OCI-LY7 (cell line): ENCODE results near the gene TAF1C. TPM values are rescaled to one million over a fixed set of nuclear protein-coding genes. Genes with fewer than 3 reads are reported as not detected.

Experiments used
- BruUV-seq: library from RNA; stranded (reverse); fragments of 400-500 nt; replicated peaks from 2 replicates; lab custom pipeline; 2021; lab: Mats Ljungman, UMichigan
- CTCF ChIA-PET: fragments of 300-600 bp; sonication (Branson Sonifier 250); formaldehyde crosslinking; loops from one replicate; lab custom pipeline; 2022; ENCODE audit warnings: antibody characterized with exemption; ENCODE audit not compliant: unreplicated experiment; lab: Charles Lee
- POLR2A ChIA-PET: fragments of 300-600 bp; sonication (Branson Sonifier 250); formaldehyde crosslinking; loops from one replicate; lab custom pipeline; 2022; ENCODE audit warnings: antibody characterized with exemption; lab: Charles Lee
- DNase-seq: peaks from one replicate; pipeline ENCODE4 v3.0.0-alpha.2; 2015; ENCODE audit warnings: low spot score
- H2AFZ ChIP-seq: fragments of 200-600 bp; sonication (generic), shearing (Covaris generic); 2 replicates; pipeline ENCODE4 v1.6.1; 2014; ENCODE audit warnings: mild to moderate bottlenecking, antibody characterized with exemption, low read length, moderate library complexity
- H3K27ac ChIP-seq: fragments of 200-600 bp; sonication (generic); 2 replicates; pipeline ENCODE4 v1.5.1; 2014; ENCODE audit warnings: mixed run types, low read depth, mild to moderate bottlenecking, moderate library complexity, low read length, inconsistent platforms; ENCODE audit not compliant: poor library complexity, severe bottlenecking
- H3K36me3 ChIP-seq: fragments of 200-600 bp; sonication (generic); 2 replicates; pipeline ENCODE4 v1.6.1; 2014; ENCODE audit warnings: mild to moderate bottlenecking, antibody characterized with exemption, low read length, moderate library complexity, mixed read lengths; ENCODE audit not compliant: insufficient read depth
- H3K4me1 ChIP-seq: fragments of 200-600 bp; sonication (generic); 2 replicates; pipeline ENCODE4 v1.5.1; 2014; ENCODE audit warnings: mild to moderate bottlenecking, low read length; ENCODE audit not compliant: insufficient read depth, poor library complexity, severe bottlenecking
- H3K4me2 ChIP-seq: fragments of 200-600 bp; sonication (generic); 2 replicates; pipeline ENCODE4 v1.6.1; 2014; ENCODE audit warnings: mild to moderate bottlenecking, low read length
- H3K4me3 ChIP-seq: fragments of 200-600 bp; sonication (generic); 2 replicates; pipeline ENCODE4 v1.5.1; 2014; ENCODE audit warnings: mild to moderate bottlenecking, low read depth, low read length; ENCODE audit not compliant: poor library complexity, severe bottlenecking
- H3K79me2 ChIP-seq: fragments of 200-600 bp; sonication (generic); 2 replicates; pipeline ENCODE4 v1.6.1; 2016; ENCODE audit warnings: low read depth, mild to moderate bottlenecking, low read length, moderate library complexity, mixed read lengths; ENCODE audit not compliant: insufficient read depth
- H3K9me2 ChIP-seq: fragments of 200-600 bp; sonication (generic); 2 replicates; pipeline ENCODE4 v1.6.1; 2016; ENCODE audit warnings: mild to moderate bottlenecking, low read length, mixed read lengths; ENCODE audit not compliant: insufficient read depth
- H3K9me3 ChIP-seq: fragments of 200-600 bp; sonication (generic); 2 replicates; pipeline ENCODE4 v1.6.1; 2014; ENCODE audit warnings: mild to moderate bottlenecking, mixed run types, low read length, mixed read lengths
- H4K20me1 ChIP-seq: fragments of 200-600 bp; sonication (generic); 2 replicates; pipeline ENCODE4 v1.6.1; 2014; ENCODE audit warnings: mild to moderate bottlenecking, antibody characterized with exemption, low read length, moderate library complexity, mixed read lengths; ENCODE audit not compliant: insufficient read depth
- EZH2phosphoT487 ChIP-seq: fragments of 200-600 bp; sonication (generic); IDR thresholded peaks from 2 replicates; pipeline ENCODE4 v1.6.1; 2018; ENCODE audit warnings: low read depth, borderline replicate concordance, mild to moderate bottlenecking, mixed run types, antibody characterized with exemption, low read length, moderate library complexity, mixed read lengths
- intact Hi-C: fragments of 100-400 bp; cut with micrococcal nuclease; formaldehyde crosslinking; loops from one replicate; pipeline ENCODE4 v1.10.0; 2022; ENCODE audit not compliant: unreplicated experiment
- total RNA-seq, 2 experiments: library from RNA; depleted of rRNA in 1 of 2; stranded (reverse); fragments of >200 nt in 1 of 2; shearing (Covaris generic) in 1 of 2; gene quantifications; 2 replicates each; pipeline ENCODE4 v1.2.3, GENCODE V29; 2014 to 2022
- TF ChIP-seq, protein P1 (sequence below): fragments of 200-600 bp; sonication (generic); conservative IDR thresholded peaks from 2 replicates; pipeline ENCODE4 v1.5.1; 2014; ENCODE audit warnings: mild to moderate bottlenecking, antibody characterized with exemption, low read length, moderate library complexity, mixed read lengths

The TAF1C gene
- total RNA-seq, 2 experiments from 2014 or later: 64.6 to 66.1 TPM

DNA sequence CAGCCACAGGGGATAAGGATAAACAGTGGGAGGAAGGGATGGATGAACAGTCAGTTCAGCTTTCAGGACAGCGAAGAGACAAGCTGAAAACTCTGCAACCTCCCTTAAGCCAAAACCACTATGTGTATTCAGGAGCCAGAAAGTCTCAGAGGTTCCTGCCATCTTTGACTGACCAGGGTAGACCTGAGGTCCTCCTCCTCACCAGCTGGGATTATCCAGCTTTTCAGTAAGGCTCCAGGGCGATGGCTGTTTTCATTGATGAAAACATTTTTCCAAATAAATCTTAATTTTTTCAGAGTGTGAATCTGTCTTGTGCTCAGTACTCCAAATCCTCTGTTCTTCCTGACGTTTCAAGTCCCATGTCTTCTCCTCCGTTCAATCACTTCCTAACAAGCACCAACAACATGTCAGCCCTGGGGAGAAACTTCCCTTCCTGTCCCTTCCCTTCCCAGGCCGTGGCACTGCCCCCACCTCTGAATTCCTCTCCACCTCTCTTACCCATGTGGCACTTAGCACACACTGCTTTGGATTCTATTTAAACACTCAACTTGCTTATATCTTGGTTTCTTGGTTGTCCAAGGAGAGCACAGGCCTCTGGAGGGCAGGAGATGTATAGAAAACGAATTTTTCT, 47.1 kb downstream of the TAF1C start:
- Histone ChIP-seq H3K4me1 (peaks cover 17% of the 10 kb centered on the region), H3K4me2 (no peak overlapping the region), H3K27ac (no peak overlapping the region), H3K9me2 (no peaks in the 10 kb centered on the region), H3K79me2 (peaks cover 20% of the 10 kb centered on the region), H4K20me1 (0 out of 2 replicates have a peak, but pooled peaks cover 9% of the 10 kb centered on the region), H3K4me3 (no peak overlapping the region), H3K9me3 (no peaks in the 10 kb centered on the region), H3K36me3 (peaks cover 4% of the 10 kb centered on the region; the same call in 1 of the 2 replicates), H2AFZ (no peak overlapping the region)
- intact Hi-C loops: no loop called here
- POLR2A ChIA-PET: interaction anchor here (0.6 to 2.0 kb wide), 2 partner anchors 23 to 26 kb away, joined by 5 to 6 read pairs; partner anchors contain the start of gene MBTPS1
- no TSS peak for BruUV-seq
- DNase-seq: no peak
- CTCF ChIA-PET: no interaction called here
- TF ChIP-seq, protein P1, sequence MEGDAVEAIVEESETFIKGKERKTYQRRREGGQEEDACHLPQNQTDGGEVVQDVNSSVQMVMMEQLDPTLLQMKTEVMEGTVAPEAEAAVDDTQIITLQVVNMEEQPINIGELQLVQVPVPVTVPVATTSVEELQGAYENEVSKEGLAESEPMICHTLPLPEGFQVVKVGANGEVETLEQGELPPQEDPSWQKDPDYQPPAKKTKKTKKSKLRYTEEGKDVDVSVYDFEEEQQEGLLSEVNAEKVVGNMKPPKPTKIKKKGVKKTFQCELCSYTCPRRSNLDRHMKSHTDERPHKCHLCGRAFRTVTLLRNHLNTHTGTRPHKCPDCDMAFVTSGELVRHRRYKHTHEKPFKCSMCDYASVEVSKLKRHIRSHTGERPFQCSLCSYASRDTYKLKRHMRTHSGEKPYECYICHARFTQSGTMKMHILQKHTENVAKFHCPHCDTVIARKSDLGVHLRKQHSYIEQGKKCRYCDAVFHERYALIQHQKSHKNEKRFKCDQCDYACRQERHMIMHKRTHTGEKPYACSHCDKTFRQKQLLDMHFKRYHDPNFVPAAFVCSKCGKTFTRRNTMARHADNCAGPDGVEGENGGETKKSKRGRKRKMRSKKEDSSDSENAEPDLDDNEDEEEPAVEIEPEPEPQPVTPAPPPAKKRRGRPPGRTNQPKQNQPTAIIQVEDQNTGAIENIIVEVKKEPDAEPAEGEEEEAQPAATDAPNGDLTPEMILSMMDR: no peak
- no peak for TF ChIP-seq EZH2phosphoT487

DNA sequence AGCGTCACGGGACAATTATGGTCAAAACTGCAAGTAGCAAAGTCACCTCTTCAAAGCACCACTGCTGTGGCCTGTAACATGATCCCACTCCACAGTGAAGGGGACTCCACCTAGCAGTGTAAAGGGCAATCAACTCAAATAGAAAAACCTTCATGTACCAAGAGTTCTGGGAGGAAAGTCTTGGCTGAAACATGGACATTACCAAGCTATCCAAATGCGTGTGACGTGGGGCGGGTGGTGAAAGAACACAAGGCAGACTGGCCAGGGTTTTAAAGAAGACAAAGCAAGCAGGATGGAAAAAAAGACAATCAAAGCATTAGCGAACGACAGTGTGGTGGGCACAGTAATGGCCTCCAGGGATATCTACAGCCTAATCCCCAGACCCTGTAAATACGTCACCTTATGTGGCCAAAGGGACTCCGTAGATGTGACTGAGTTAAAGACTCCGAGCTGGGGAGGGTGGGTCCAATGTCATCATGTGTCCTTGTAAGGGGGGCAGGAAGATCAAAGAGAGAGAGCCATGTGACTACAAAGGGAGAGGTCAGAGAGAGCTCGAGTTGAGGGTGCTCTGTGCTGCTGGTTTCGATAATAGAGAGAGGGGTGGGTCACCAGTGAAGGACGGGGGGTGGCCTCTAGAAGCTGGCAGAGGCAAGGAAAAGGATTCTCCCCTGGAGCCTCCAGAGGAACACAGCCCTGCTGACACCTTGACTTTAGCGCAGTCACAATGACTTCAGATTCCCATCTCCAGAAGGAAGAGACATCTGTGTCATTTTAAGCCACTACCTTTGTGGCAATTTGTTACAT, 47.8 kb downstream of the TAF1C start:
- peaks cover 4% of the 10 kb centered on the region; the same call in 1 of the 2 replicates for H3K36me3 ChIP-seq
- DNase-seq: no peak
- H3K27ac ChIP-seq: no peak overlapping the region
- H4K20me1 ChIP-seq: 0 out of 2 replicates have a peak, but pooled peaks cover 9% of the 10 kb centered on the region
- TF ChIP-seq, protein P1: no peak
- no peak for TF ChIP-seq EZH2phosphoT487
- no peak overlapping the region for H3K4me3 ChIP-seq
- no peaks in the 10 kb centered on the region for H3K9me3 ChIP-seq
- peaks cover 16% of the 10 kb centered on the region for H3K4me1 ChIP-seq
- no TSS peak for BruUV-seq
- ChIA-PET POLR2A (interaction anchor here (2.0 kb wide), 1 partner anchor 22 kb away, joined by 5 read pairs; the partner anchor contains the start of gene MBTPS1), CTCF (no interaction called here)
- H3K9me2 ChIP-seq: no peaks in the 10 kb centered on the region
- no peak overlapping the region for H2AFZ ChIP-seq
- no peak overlapping the region for H3K4me2 ChIP-seq
- H3K79me2 ChIP-seq: peaks cover 16% of the 10 kb centered on the region
- intact Hi-C loops: no loop called here
